ENCODE results near the gene TP53I13.
A peak's percentile ranks its signal among the peaks of the same experiment; 100 is the strongest.

TP53I13 gene

GRCh38 chr17:29595107-29595942 is 26.8 kb downstream of the TP53I13 start:
- DNase-seq = peak; percentile 44

- DNase-seq = no peak
Measured at GRCh38 chr17:29595943-29596774, 27.7 kb downstream of the TP53I13 start.

- no peak for DNase-seq
Measured at GRCh38 chr17:29596811-29597210, 28.3 kb downstream of the TP53I13 start.

GRCh38 chr17:29597361-29598172 is 29.1 kb downstream of the TP53I13 start:
- DNase-seq = no peak

- no peak for DNase-seq
Measured at GRCh38 chr17:29603109-29603674, 34.7 kb downstream of the TP53I13 start.

- DNase-seq = no peak
Measured at GRCh38 chr17:29607557-29608195, 39.2 kb downstream of the TP53I13 start.

- no peak for DNase-seq
Measured at GRCh38 chr17:29608986-29609385, 40.5 kb downstream of the TP53I13 start.

GRCh38 chr17:29610395-29610794 is 41.9 kb downstream of the TP53I13 start:
- DNase-seq = no peak

GRCh38 chr17:29611351-29612093 is 43.0 kb downstream of the TP53I13 start:
- DNase-seq = no peak

- DNase-seq = no peak
Measured at GRCh38 chr17:29612094-29612403, 43.5 kb downstream of the TP53I13 start.

- DNase-seq = no peak
Measured at GRCh38 chr17:29612404-29613280, 44.1 kb downstream of the TP53I13 start.

GRCh38 chr17:29613352-29613837 is 44.9 kb downstream of the TP53I13 start:
- DNase-seq = peak; percentile 85

- no peak for DNase-seq
Measured at GRCh38 chr17:29613856-29614255, 45.4 kb downstream of the TP53I13 start.

- no peak for DNase-seq
Measured at GRCh38 chr17:29614349-29615047, 46.0 kb downstream of the TP53I13 start.

- no peak for DNase-seq
Measured at GRCh38 chr17:29615048-29615385, 46.5 kb downstream of the TP53I13 start.

- DNase-seq = peak; percentile 80
Measured at GRCh38 chr17:29615492-29616299, 47.2 kb downstream of the TP53I13 start.

GRCh38 chr17:29616300-29617048 is 48.0 kb downstream of the TP53I13 start:
- DNase-seq = no peak

- peak; percentile 79 for DNase-seq
Measured at GRCh38 chr17:29617125-29617480, 48.6 kb downstream of the TP53I13 start.

Measured in fibroblast of skin of right quadriceps (primary cell).